GM12873 (cell line): ENCODE results near the gene ADCY7.

Experiments used
- CTCF ChIP-seq: IDR thresholded peaks from 2 replicates; pipeline ENCODE4 v1.5.1; 2012; ENCODE audit warnings: low read depth, mild to moderate bottlenecking, moderate library complexity, low read length, control low read depth; ENCODE audit not compliant: insufficient read depth; ENCODE audit errors: missing control alignments

ADCY7 gene

GRCh38 chr16:50280932-50281331 lies 14.6 kb downstream of the ADCY7 start:
- no peak for TF ChIP-seq CTCF

GRCh38 chr16:50281391-50282009 lies 15.1 kb downstream of the ADCY7 start:
- TF ChIP-seq CTCF = no peak

- TF ChIP-seq CTCF = no peak
Measured at GRCh38 chr16:50282010-50282538, 15.7 kb downstream of the ADCY7 start.

- TF ChIP-seq CTCF = no peak
Measured at GRCh38 chr16:50282955-50283631, 16.7 kb downstream of the ADCY7 start.

GRCh38 chr16:50284131-50284911 lies 18.0 kb downstream of the ADCY7 start:
- TF ChIP-seq CTCF = no peak

GRCh38 chr16:50285406-50286003 lies 19.2 kb downstream of the ADCY7 start:
- TF ChIP-seq CTCF = no peak

GRCh38 chr16:50286681-50287080 lies 20.3 kb downstream of the ADCY7 start:
- no peak for TF ChIP-seq CTCF
